Activated CD4-positive, CD25-positive, alpha-beta regulatory T cell treated with anti-CD3 and anti-CD28 coated beads, Interleukin-2, amount 50 U/mL, for 72 hours (primary cell): ENCODE data around the gene CD200R1L.

ENCODE experiments used
- DNase-seq: peaks from one replicate; pipeline ENCODE4 v3.0.0; 2021

CD200R1L gene

DNA sequence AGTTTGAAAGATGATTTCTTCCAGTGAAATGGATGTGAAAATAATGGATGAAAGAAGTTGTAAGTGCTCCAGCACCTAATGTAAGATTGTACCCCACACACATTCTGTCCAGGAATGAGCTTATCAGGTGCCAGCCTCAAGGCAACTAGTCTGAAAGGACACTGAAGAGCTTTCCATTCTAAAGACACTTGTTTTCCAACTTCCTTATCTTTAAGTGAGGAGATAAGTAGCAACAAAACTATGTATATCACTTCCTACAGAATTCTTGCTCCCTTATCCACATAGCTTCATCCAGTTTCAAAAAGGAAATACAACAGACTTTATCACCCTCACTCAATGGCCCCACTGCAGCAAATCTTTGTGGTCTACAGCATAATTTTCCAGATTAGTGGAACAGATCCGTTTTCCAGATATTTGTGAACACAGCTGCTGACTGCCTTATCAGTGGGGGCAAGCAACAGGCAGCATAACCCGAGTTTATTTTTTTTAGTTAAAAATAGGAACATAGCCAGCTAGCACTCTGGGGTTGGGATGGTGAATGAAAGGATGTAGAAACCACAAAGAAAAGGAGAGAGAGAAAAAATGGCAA is 60.6 kb downstream of the CD200R1L start:
- DNase-seq, result no peak

- no peak for DNase-seq
Observed at GRCh38 chr3:112785321-112786001, 61.2 kb downstream of the CD200R1L start.

DNA sequence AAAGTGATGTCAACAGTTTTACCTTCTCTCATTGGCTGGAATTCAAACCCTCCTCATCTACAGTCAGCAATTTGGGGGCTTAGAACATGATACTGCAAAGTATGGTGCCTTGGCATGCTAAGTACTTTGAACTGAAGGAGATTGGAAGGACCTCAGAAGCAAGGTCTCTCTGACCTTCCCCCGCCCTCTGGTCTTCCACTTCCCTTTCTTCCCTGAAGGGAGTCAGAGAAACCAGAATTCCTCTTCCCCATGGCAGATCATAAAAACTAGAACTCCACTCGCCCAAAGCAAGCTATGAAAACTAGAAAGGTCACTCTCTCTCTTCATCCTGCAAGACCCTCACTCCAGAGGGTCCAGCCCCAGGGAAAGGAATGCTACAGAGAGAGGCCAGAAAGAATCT is 64.2 kb downstream of the CD200R1L start:
- DNase-seq, result no peak

DNA sequence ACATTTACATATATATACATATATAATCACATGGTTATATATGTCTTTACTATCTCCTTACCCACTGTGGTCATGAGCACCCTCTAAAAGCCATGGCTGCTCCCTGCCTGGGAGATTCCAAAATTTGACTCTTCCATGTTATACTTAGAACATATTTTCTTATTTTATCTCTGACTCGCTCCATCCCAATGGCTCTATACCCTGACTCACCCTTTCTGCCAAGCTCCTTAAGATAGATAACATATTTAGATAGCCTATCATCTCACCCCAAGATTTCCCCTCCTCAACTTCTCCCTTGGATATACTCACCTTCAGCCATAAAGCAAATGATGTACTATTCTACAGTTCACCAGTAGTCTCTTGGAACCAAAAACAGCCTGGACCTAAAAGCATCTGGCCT is 65.1 kb downstream of the CD200R1L start:
- no peak for DNase-seq

DNA sequence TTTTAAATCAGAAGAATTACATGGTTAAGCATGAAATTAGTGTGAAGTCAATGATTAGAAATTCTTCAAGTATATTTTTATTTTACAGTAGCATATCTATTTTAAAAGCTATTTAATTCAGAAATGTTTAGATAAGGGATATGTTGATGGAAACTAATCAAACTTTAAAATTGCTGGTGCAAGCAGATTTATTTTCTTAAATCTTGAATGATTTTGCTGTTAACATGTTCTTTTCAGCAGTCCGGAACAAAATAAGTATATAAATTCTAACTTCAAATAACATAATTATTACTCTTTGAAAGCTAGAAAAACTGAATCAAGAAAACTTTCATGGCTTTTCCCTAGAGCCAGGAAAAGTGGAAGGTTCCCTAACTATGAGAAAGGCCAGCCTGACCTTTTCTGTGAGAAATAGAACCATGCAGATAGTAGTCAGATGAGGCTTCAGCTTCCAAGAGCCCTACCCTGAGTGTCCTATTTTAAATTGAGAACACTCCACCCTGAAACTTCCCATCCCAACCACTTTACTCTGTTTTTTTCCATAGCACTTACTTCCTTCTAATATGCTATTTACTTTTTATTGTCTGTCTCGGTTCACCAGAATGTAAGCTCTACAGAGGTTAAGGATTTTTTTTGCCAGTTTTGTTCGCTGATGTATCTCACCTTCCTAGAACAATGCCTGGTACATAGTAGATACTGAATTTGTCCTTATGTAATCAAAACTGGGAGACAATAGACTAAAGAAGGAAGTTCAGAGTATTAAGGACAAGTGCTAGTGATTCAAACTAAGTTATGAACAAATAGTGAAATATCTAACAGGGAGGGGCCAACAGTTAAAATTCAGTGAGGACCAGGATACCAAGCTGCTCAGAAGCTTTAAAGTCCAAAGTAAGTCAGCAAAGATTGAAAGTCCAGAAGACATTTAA is 66.8 kb downstream of the CD200R1L start:
- DNase-seq, result no peak

GRCh38 chr3:112779011-112779410 is 67.7 kb downstream of the CD200R1L start:
- no peak for DNase-seq

- no peak for DNase-seq
Observed at GRCh38 chr3:112778353-112778948, 68.2 kb downstream of the CD200R1L start.

GRCh38 chr3:112777811-112778210 is 68.9 kb downstream of the CD200R1L start:
- DNase-seq, result no peak

GRCh38 chr3:112776836-112777235 is 69.8 kb downstream of the CD200R1L start:
- no peak for DNase-seq

- DNase-seq, result no peak
Observed at GRCh38 chr3:112776000-112776399, 70.7 kb downstream of the CD200R1L start.

DNA sequence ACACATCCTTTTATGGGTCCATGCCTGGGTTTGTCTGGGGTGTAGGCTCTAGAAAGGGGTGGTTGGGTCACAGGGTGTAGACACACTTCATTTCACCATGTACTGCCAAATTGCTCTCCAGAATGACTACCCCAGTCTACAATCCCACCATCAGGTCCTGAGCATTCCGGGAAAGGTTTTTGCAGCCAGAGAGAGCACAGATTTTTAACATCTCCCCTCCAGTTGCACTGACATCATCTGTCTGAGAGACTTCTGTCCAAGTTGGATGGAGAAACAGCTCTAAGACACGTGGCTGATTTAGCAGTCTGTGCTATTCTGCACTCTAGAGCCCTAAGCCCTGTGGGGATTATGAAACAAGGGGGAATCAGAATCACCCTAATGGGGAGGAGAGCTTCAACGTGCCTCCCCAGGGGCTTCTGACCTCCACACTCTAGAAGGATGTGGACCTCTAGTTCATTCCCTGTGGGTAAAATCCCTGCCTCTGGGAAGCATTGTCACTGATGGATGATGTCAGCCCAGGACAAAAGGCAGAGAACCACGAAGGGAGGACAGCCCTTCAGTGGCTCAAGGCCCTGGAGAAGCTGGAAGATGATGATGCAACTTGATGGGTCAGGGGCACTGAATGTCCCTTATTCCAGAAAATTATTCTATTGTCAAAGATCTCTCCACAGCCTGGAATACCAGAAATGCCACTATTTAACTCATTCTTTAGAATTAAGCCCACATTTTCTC is 71.5 kb downstream of the CD200R1L start:
- DNase-seq, result no peak

DNA sequence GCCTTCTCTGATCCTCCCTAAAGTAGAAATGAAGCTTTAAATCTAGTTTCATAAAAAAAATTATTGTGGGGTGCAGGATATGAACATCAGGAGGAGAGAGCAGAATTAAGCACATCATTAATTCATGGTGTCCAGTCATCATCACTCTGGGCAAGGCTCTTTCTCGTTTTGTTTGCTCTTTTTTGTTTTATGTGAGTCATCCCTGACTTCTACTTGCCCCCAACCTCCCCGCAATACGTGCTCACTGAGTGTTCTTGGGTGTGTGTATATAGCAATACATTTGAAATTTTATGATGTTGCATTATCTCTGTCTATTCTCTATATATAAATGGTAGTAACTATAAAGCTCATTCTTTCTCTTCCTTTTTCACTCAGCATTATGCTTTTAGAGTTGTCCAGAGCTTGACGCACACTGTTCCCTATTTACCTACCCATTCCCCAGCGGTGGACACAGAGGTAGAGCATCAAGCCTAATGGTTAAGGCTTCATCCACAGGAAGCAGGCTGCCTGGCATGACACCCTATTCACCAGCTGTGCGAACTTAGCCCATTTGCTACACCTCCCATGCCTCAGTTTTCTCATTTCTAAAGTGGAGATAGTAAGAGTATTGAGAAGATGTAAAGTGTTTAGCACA is 72.3 kb downstream of the CD200R1L start:
- DNase-seq, result no peak

DNA sequence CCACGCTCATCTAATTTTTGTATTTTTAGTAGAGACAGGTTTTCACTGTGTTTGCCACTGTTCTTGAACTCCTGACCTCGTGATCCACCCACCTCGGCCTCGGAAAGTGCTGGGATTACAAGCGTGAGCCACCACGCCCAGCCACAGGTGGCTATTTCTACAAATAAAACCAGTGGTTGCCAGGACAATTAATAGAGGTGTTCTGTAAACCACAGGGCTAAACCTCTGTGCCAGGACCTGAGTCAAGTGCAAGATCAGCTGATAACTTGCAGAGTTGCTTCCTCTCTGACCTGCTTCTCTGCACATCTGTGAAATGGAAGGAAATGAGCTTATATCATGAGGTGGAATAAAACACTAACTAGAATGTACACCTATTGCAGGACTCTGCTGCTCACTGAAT is 72.8 kb downstream of the CD200R1L start:
- no peak for DNase-seq

DNA sequence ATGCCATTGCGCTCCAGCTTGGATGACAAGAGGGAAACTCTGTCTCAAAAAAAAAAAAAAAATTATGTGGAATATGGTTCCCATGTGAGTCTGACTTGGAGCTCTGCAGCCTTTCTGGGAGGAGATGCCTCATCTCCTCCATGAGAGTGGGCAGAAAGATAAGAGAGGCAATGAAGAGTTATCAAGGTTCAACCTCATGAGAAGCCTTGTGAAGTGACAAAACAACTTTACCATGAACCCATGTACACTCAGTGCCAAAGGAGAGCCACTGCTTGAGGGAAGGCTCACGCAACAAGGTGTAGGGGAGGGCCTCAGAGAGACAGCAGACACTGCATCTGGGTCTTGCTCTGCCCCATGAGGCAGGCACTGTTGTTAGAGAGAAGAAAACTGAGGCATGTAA is 75.7 kb downstream of the CD200R1L start:
- DNase-seq, result no peak

DNA sequence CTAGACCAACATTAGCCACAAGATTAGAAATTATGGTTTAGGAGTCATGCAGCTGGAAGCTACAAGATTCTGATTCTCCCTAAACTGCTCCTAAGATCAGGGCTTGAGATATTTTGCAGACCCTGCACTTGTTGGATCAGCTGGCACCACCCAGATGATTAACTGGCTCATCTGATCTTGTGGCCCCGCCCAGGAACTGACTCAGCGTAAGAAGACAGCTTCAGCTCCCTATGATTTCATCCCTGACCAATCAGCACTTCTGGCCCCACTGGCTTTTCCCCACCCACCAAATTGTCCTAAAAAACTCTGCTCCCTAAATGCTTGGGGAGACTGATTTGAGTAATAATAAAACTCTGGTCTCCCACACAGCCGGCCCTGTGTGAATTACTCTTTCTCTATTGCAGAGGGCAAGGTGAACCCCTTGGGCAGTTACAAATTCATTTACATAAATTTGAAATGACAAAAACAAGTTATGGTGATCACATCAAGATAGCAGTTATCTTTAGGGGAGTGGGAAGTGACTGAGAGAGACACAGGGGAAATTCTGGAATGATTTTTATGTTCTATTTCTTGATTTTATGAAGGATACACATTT is 76.5 kb downstream of the CD200R1L start:
- DNase-seq, result peak; percentile 39

DNA sequence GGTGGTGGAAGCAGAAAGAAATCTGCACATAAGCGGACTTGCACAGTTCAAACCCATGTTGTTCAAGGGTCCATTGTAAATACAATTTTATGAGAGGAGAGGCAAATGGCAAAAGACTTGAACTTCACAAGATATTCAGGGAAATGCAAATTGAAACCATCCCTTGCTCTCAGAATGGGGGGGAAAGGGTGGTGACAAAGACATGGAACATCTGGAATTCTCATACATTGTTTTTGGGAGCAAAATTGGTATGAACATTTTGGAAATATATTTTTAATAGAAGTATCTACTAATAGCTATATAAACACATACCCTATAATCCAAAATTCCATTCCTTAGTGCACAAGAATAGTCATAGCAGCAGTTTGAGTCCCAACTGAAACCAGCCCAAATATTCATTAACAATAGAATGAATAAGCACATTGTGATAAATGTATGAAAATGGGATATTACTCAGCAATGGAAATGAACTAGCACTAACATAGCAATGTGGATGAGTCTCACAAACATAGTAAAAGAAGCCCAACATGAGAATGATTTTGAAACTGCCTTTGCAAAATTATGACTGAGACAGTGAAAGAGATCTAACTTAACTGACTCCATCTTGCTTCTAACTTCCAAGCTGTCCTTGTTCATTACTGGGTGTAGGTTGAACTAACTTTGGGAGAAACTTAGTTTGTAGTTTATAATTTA is 77.2 kb downstream of the CD200R1L start:
- DNase-seq, result no peak

- DNase-seq, result no peak
Observed at GRCh38 chr3:112767777-112768176, 78.9 kb downstream of the CD200R1L start.

DNA sequence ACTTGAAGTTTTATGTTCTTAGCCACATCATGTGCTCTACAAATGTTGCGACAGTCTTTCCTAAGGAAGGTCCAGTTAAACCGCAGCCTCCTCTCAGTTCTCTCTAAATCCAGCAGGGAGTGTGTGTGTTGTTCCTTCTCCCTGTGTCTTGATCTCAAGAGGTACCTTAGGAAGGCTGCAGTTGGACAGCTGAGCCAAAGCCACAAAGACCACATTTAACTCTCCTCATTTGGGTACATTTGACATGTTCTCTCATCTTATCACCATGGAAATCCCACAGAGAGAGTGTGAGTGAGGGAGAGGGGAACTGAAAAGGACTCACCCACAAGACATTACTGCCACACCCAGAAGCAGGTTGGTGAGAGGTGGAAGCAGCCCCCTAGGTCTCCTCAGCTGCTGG is 79.5 kb downstream of the CD200R1L start:
- no peak for DNase-seq
